Activated CD4-positive, alpha-beta T cell treated with anti-CD3 and anti-CD28 coated beads, Interleukin-2, Interleukin-4, amounts not matched to agents 100 ng/mL and 50 ng/mL, durations not matched to agents 16 hours and 8 hours (primary cell): ENCODE results near the gene NAP1L4.
"Not testable (repeated sequence)": the region's sequence is repeated elsewhere in the genome, so short reads cannot be mapped to it uniquely, and the experiment has no call there.

ENCODE experiments used
- DNase-seq: peaks from one replicate; pipeline ENCODE4 v3.0.0-alpha.2; 2020; ENCODE audit warnings: low spot score

The NAP1L4 gene

GRCh38 chr11:2905299-2905698, 86.8 kb downstream of the NAP1L4 start:
- not testable (repeated sequence) for DNase-seq

GRCh38 chr11:2904153-2905052, 87.7 kb downstream of the NAP1L4 start:
- DNase-seq: no peak

- no peak for DNase-seq
These were observed 88.5 kb downstream of the NAP1L4 start for GRCh38 chr11:2903672-2904011.

GRCh38 chr11:2902784-2903671, 89.1 kb downstream of the NAP1L4 start:
- DNase-seq: no peak

- DNase-seq: peak; percentile 97
These were observed 90.0 kb downstream of the NAP1L4 start for GRCh38 chr11:2901854-2902783.

GRCh38 chr11:2901196-2901796, 90.8 kb downstream of the NAP1L4 start:
- no peak for DNase-seq

GRCh38 chr11:2899080-2899783, 92.9 kb downstream of the NAP1L4 start:
- DNase-seq: no peak

- peak; percentile 81 for DNase-seq
These were observed 93.6 kb downstream of the NAP1L4 start for GRCh38 chr11:2898366-2899079.

- no peak for DNase-seq
These were observed 95.1 kb downstream of the NAP1L4 start for GRCh38 chr11:2897048-2897447.

GRCh38 chr11:2896047-2896446, 96.1 kb downstream of the NAP1L4 start:
- DNase-seq: no peak
